BE2C (cell line): Measurements from ENCODE around the gene PGS1.

Experiments used
- DNase-seq: peaks from one replicate; pipeline ENCODE4 v3.0.0-alpha.2; 2020
- H3K27me3 ChIP-seq: fragments of 250-450 bp; sonication (Bioruptor Pico); 2 replicates; pipeline ENCODE4 v1.5.1; 2020; ENCODE audit warnings: mild to moderate bottlenecking
- H3K36me3 ChIP-seq: fragments of 250-450 bp; sonication (Bioruptor Pico); 2 replicates; pipeline ENCODE4 v1.5.1; 2020; ENCODE audit warnings: mild to moderate bottlenecking
- H3K4me1 ChIP-seq: fragments of 250-450 bp; sonication (Bioruptor Pico); 2 replicates; pipeline ENCODE4 v1.5.1; 2020
- H3K4me3 ChIP-seq: 2 replicates; pipeline ENCODE4 v1.5.1; 2011; ENCODE audit warnings: low read depth, low read length
- H3K9me3 ChIP-seq: fragments of 250-450 bp; sonication (Bioruptor Pico); 2 replicates; pipeline ENCODE4 v1.5.1; 2020
- CTCF ChIP-seq: IDR thresholded peaks from 2 replicates; pipeline ENCODE4 v1.5.1; 2012; ENCODE audit warnings: mild to moderate bottlenecking, low read depth, low read length

Gene PGS1

GRCh38 chr17:78346605-78347250 lies 31.7 kb upstream of the PGS1 start:
- Histone ChIP-seq H3K27me3 (no peaks in the 10 kb centered on the region), H3K36me3 (no peaks in the 10 kb centered on the region), H3K9me3 (no peaks in the 10 kb centered on the region), H3K4me1 (peaks cover 5% of the 10 kb centered on the region), H3K4me3 (no peak overlapping the region)
- no peak for DNase-seq
- 0 out of 2 replicates have a peak, but pooled peaks have one; percentile 7 for TF ChIP-seq CTCF

GRCh38 chr17:78347453-78347852 lies 31.0 kb upstream of the PGS1 start:
- no peaks in the 10 kb centered on the region for H3K36me3 ChIP-seq
- DNase-seq = no peak
- peaks cover 11% of the 10 kb centered on the region for H3K4me1 ChIP-seq
- H3K27me3 ChIP-seq = no peaks in the 10 kb centered on the region
- H3K9me3 ChIP-seq = no peaks in the 10 kb centered on the region
- TF ChIP-seq CTCF = no peak
- no peak overlapping the region for H3K4me3 ChIP-seq

GRCh38 chr17:78348055-78348770 lies 30.2 kb upstream of the PGS1 start:
- no peaks in the 10 kb centered on the region for H3K36me3 ChIP-seq
- H3K4me1 ChIP-seq = peaks cover 12% of the 10 kb centered on the region
- DNase-seq = no peak
- no peaks in the 10 kb centered on the region for H3K9me3 ChIP-seq
- no peak for TF ChIP-seq CTCF
- H3K4me3 ChIP-seq = no peak overlapping the region
- H3K27me3 ChIP-seq = no peaks in the 10 kb centered on the region

- DNase-seq = no peak
- no peaks in the 10 kb centered on the region for H3K36me3 ChIP-seq
- no peaks in the 10 kb centered on the region for H3K27me3 ChIP-seq
- no peaks in the 10 kb centered on the region for H3K9me3 ChIP-seq
- peak; percentile 26; the same call in 1 of the 2 replicates for TF ChIP-seq CTCF
- H3K4me3 ChIP-seq = no peak overlapping the region
- H3K4me1 ChIP-seq = peaks cover 16% of the 10 kb centered on the region
These were observed 28.4 kb upstream of the PGS1 start for GRCh38 chr17:78349891-78350642.

GRCh38 chr17:78351449-78352006 lies 26.9 kb upstream of the PGS1 start:
- Histone ChIP-seq H3K4me1 (peaks cover 16% of the 10 kb centered on the region), H3K36me3 (no peaks in the 10 kb centered on the region), H3K4me3 (no peak overlapping the region), H3K9me3 (no peaks in the 10 kb centered on the region), H3K27me3 (no peaks in the 10 kb centered on the region)
- peak; percentile 44 for DNase-seq
- TF ChIP-seq CTCF = no peak
